HG03460 (cell line): Measurements from ENCODE around the gene SLC66A2.
"Not testable (repeated sequence)": the region's sequence is repeated elsewhere in the genome, so short reads cannot be mapped to it uniquely, and the experiment has no call there.

ENCODE experiments used
- ATAC-seq: cut with Tn5 transposase; IDR thresholded peaks from one replicate; pipeline ENCODE4 v1.9.1; 2021; ENCODE audit not compliant: unreplicated experiment

The SLC66A2 gene

DNA sequence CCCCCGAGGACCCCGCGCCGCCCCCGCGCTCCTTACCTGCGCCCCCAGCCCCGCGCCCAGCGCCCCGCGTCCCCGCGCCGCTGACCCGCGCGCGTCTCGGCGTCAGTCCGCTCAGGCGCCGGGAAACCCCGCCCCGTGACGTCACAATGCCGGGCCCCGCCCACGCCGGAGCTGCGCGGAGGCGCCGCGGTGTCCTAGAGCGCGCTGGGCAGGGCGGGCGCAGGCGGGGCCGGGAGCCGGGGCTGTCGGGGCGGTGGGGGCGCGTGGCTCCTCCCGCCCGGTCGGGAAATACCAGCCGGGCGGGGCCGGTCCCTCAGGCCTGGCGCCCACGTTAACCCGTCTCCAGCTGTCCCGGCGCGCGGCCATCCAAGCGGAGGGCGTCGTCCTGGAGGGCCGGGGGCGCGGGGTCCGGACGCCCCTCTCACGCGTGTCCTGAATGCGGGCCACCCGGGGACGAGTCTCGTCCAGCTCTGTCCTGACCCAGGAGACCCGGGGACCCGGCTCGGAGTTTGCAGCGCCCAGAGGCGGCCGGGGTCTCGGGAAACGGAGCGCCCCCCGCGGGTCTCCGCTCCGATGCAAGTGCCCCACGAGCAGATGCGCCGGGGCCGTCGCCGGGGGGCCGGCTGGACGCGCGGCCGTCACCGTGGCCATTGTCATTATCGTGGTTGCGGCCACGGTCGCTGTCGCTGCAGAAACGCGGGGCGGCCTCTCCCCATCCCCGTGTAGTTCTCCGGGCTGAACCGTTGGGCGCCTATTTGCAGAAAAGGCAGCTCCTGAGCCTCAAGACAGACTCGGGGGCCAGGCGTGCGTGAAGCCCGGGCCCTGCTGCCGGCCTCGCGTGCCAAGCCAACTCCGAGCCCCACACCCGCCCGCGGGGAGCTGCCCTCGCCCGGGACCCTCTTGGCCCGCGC, at the start of gene SLC66A2:
Gene SLC66A2 (minus strand): TSS at position 109 of the 911 bp plus-strand sequence. CDS start 727 bp downstream, outside the sequence.
- peak; percentile 65 for ATAC-seq

DNA sequence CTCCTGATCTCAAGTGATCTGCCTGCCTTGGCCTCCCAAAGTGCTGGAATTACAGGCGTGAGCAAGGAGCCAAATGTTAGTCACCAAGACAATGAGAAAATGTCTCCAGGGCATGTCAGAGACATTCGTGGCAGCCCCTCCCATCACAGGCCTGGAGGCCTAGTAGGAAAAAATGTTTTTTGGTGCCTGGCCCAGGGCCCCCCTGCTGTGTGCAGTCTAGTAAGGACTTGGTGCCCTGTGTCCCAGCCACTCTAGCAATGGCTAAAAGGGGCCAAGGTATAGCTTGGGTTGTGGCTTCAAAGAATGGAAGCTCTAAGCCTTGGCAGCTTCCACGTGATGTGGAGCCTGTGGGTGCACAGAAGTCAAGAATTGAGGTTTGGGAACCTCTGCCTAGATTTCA, 49.4 kb upstream of the SLC66A2 start:
- no peak for ATAC-seq

DNA sequence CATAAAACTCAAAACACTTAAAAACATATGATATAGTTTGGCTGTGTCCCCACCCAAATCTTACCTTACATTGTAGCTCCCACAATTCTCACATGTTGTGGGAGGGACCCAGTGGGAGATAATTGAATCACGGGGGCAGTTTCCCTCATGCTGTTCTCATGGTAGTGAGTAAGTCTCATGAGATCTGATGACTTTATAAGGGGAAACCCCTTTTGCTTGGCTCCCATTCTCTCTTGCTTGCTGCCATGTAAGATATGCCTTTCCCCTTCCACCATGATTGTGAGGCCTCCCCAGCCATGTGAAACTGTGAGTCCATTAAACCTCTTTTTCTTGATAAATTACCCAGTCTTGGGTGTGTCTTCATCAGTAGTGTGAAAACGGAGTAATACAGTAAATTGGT, 48.2 kb upstream of the SLC66A2 start:
- not testable (repeated sequence) for ATAC-seq

DNA sequence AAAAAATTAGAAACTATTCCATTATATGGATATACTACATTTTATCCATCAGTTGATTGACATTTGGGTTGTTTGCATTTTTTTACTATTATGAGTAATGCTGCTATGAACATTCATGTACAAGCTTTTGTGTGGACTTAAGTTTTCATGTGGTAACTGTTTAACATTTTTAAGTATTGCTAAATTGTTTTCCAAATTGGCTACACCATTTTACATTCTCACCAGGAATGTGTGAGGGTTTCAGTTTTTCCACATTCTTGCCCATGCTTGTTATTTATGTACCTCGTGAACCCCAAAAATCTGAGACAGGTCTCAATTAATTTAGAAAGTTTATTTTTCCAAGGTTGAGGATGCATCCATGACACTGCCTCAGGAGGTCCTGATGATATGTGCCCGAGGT, 40.0 kb upstream of the SLC66A2 start:
- no peak for ATAC-seq

DNA sequence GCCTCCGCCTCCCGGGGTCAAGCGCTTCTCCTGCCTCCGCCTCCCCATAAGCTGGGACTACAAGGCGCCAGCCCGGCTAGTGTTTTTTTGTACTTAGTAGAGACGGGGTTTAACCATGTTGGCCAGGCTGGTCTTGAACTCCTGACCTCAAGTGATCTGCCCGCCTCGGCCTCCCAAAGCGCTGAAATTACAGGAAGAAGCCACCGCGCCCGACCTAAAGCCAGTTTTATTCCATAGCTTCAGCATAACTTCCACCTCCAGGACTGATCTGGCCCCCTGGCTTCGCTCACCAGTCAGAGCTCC, 37.7 kb upstream of the SLC66A2 start:
- no peak for ATAC-seq

DNA sequence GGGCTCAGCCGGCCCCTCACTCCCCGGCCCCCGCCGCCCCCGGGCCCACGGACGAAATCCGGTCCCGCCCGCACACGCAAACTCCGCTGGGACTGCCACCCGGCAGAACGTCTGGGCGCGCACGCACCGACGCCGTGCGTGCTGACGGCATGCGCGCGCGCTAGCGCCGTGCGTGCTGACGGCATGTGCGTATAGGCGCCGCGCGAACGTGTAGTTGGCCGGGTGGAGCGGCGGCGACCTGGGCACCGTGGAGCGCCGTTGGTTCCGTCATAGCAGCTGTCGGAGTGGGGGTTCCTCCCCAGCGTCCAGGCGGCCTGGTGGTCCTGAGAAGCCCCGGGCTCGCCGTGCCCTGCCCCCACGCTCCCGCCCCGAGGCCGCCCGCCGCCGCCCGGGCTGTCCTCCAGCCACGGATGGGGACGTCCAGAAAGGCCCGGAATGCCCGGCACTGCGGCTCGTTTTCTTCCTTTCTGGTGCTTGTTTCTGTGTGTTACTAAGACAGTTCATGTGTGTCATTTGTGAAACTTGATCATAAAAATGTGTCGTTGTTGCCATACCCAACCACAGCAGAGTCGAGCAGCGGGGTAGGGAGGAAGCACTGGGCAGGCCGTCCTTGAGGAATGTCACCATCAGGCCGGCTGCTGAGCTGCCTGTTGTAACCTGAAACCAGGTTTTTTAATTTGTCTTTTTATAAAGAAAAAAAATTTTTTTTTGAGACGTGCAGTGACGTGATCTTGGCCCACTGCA, 37.2 kb upstream of the SLC66A2 start, which contains the start of gene TXNL4A:
Gene TXNL4A (minus strand): TSS at position 113 of the 744 bp plus-strand sequence. CDS start 171 bp downstream, outside the sequence.
- peak; percentile 96 for ATAC-seq

DNA sequence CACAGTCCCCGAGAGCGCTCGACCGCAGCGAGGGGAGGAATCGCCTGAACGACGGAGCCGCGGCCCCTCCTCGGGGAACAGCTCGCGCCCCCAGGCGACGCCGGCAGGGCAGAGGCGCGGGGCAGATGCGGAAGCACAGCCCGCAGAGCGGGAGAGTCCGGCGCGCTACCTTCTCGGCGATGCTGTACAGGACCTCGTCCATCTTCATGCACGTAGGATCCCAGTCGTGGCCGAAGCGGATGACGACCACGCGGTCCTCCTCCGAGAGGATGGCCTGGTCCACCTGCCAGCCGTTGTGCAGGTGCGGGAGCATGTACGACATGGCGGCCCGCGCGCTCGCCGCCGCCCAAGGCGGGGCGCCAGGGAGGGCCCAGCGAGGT, 36.6 kb upstream of the SLC66A2 start:
- peak; percentile 65 for ATAC-seq

DNA sequence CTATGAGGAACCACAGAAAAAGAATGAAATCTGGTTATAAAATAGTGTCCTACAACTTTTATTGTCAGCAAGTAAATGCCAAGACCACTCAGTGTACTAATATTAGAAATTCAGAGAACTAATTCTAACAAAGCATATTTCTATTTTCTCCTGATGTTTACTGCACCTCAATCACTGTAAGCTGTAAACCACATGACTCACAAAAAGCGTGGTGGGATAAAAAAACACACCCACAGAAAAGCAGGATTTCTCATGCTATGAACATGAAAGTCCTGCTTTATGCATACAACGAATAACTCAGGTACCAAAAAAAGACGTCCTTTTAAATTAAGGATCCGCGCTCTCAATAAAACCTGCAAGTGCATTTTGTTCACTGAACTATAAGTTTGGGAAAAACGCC, 36.1 kb upstream of the SLC66A2 start:
- no peak for ATAC-seq

DNA sequence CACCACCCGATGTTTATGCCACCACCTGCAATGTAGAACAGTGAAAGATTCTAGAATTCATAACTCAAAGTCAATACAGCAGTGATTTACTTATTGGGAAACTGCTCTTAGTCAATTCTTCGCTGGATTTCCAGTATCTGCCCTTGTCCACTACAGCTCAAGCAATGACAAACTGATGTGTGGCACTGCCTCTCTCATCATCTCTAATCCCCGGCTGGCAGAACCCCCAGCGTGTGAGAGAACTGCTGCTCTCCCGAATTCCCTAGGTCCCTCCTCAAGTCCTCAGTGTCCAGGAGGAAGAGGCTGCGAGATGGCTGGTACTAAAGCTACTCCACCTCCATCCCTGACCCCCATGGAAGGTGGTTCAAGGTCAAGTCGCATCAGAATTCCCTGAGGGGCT, 35.3 kb upstream of the SLC66A2 start:
- no peak for ATAC-seq

DNA sequence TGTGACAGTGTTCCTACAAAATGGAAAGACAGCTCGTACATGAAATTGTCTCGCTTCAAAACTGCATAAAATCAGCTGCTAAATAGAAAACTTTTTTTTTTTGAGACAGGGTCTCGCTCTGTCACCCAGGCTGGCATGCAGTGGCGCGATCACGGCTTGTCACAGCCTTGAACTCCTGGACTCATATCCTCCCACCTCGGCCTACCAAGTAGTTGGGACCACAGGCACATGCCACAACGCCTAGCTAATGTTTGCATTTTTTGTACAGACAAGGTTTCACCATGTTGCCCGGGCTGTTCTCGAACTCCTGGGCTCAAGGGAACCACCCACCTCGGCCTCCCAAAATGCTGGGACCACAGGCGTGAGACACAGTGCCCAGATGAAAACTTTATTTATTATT, 33.7 kb upstream of the SLC66A2 start:
- ATAC-seq: no peak

DNA sequence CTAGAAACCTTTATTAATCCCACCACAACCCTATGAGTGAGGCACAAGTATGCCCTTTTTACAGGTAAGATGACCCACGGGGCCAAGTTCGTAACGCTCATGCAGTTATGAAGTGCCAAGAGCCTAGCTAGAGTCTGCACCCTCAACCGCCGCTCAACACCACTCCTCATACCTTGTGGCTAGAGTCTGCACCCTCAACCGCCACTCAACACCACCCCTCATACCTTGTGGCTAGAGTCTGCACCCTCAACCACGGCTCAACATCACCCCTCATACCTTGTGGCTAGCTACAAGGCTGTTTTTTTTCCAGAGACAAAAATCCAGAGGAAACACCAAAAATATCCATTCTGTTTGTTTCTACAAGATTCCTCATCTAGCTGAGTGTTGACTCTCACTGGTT, 32.3 kb upstream of the SLC66A2 start:
- no peak for ATAC-seq

DNA sequence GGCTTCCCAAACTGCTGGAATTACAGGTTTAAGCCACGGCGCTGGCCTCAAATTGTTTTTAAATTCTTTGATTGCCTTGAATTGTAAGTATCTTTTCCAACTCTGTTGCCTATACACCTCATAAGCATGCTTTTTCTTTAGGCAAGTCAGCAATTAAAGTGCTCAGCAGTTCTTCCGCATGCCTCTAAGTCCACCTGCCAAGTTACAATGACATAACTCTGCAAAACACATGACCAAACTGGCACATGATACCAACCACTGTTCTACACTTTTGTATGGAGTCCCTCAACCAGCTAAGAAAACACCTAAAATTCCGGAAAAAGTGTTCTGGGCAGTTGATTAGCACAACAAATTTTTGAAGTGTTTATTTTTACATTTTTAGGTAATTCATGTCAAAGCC, 31.8 kb upstream of the SLC66A2 start:
- ATAC-seq: no peak

DNA sequence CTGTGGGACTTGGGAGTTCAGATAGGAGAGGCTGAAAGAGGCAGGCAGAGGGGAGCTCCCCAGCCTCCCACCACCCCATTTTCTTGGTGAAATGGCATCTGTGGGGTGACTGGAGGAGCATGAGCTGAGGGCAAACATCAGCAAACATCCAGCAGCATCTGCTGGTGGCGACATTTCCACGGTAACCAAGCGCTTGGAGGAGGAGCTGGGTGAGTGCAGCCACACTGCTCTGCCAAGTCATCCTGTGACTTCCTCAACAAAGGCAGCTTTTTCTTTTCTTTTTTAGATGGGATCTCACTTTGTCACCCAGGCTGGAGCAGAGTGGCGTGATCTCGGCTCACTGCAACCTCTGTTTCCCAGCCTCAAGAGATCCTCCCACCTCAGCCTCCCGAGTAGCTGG, 31.3 kb upstream of the SLC66A2 start:
- no peak for ATAC-seq

DNA sequence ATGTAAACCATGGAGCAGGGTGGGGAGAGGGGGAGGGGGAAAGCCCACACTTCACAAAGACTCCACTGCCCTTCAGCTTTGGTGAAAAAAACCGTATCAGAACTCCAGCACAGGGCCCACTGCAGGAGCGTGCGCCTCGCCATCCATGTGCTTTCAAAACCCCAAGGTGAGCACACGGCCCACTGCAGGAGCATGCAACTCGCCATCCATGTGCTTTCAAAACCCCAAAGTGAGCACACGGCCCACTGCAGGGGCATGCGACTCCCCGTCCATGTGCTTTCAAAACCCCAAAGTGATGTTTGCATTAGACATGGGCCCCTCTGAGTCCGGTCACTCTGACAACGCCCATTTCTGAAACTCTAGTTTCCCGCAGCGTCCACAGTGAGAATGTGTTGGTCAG, 29.1 kb upstream of the SLC66A2 start:
- no peak for ATAC-seq

DNA sequence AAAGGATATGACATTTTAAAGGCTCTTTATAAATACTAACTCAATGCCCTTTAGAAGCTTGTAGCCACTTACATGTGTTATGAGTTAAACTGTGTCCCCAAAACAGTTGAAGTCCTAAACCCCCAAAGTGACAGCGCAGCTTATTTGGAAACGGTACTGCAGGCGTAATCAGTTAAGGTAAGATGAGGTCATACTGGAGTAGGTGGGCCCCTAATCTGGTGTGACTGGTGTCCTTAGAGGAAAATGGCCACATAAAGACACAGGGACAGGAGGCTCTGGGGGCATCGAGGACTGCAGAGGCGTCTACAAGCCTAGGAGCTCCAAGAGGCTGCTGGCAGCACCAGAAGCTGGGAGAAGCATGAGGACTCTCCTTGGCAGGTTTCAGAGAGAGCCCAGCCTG, 28.4 kb upstream of the SLC66A2 start:
- ATAC-seq: no peak

DNA sequence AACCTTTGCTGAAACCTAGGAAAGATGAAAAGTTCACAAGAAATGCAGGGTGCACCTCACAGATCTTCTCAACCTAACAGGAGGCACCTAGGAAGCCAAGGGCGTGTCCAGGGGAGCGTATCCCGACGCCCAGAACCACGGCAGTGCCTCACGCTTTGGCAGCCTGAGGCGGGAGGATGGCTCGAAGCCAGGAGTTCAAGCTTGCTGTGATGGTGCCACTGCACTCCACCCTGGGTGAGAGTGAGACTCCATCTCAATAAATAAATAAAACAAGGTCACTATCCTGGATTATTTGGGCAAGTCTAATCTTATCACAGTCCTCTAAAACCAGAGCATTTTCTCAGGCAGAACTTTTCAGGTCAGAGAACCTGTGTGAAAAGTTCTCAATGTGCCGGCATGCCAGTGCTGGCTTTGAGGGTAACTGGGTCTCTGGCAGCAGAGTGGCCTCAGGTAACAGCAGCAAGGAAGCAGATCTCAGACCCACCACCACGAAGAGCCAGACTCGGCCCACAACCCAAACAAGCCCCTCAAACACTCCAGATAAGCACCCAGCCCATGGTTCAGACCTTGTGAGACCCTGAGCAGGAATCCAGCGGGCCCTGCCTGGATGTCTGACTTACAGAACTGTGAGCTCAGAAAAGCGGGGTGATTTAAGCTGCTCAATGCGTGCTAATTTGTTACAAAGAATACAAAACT, 24.7 kb upstream of the SLC66A2 start:
- no peak for ATAC-seq

DNA sequence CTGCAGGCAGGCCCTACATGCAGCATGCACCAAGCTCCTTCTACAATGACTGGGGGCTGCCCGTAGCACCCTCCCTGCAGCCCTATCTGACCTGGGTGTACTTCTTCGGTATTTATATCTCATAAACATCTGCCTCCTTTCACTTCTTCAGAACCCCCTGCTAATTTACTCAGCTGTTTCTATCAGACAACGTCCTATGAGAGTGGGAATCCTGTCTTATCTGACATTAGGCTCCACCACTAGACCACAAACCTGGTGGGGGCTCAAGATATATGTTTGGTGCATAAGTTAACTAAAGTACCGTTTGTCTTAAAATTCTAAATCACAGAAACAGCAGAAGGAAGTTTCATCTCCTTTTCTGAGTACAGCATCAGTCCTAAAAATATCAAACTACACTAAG, 23.6 kb upstream of the SLC66A2 start:
- ATAC-seq: no peak

DNA sequence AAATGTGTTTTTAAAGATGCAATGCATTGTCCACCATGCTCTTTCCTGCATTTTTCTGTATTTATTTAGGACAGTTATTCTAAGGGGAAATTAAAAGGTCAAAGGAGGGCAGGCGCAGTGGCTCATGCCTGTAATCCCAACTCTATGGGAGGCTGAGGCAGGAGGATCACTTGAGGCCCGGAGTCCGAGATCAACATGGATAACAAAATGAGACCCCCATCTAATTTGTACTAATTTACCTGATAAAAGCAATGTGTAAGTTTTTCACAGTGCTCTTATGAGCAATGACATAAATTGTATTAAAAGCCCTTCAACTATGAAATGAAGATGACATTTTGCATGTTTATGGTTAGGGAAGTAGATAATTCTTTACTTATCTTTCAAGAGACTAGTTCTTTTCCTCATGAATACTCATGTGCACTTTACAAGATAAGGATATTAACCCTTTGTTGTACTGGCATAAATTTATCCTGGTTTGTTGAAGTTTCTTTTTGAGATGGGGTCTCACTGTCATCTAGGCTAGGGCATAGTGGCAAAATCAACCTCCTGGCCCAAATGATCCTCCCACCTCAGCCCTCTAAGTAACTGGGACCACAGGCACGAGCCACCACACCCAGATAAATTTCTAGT, 22.7 kb upstream of the SLC66A2 start:
- ATAC-seq: no peak

DNA sequence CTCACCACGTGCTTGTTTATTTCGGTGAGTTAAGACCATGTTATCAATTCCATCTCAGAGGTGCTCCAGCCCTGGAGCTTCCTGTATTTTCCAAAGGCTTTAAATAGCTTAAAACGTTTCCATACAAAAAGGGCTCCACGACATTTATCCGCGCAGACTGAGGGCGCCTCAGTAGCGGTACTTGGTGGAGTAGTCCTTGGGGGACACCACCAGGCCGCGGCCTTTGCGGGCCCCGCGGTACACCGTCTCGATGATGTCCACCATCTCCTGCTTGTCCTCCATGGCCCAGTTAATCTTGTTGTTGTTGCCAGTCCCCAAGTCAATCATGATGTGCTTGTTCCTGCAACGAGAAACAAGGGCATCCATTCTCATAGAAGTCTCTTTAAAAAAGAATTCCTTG, 22.1 kb upstream of the SLC66A2 start:
- ATAC-seq: no peak

DNA sequence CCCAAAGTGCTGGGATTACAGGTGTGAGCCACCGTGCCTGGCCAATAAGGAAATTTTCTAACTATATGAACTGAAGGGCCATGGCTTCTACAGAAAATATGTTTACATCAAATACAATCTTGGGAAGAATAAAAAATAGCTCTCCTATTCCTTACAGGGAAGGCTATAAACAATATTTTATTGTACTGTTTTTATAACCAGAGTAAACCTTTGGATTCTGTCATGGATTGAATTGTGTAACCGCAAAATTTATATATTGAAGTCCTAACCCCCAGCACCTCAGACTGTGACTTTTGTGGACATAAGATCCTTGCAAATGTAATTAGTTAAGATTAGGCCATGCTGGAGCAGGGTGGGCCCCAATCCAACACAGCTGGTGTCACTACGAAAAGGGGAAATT, 21.3 kb upstream of the SLC66A2 start:
- no peak for ATAC-seq

DNA sequence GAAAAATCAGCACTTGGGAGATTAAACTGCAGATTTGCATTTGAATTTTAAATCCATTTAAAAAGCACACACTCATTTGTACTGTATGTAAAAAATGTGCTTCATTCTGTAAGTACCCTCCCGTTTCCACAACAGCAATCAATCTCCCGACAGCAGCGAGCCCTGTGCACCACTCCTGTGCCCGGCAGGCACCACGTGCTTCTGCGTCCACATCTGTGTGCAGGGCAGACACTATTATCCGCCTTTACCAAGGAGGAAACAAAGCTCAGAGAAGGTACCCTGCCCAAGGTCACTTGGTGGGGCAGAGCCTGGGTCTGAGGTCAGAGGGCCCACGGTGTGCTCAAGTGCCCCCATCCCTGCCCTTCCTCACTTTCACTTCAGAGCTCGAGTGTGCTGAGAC, 20.5 kb upstream of the SLC66A2 start:
- ATAC-seq: no peak
